Activated naive CD4-positive, alpha-beta T cell treated with anti-CD3 and anti-CD28 coated beads, Interleukin-2, amount 50 U/mL, for 16 hours (primary cell): ENCODE measurements around the gene PPHLN1.

Experiments used
- DNase-seq: peaks from one replicate; pipeline ENCODE4 v3.0.0-alpha.2; 2020

Gene PPHLN1

GRCh38 chr12:42484996-42485395, 159.0 kb downstream of the PPHLN1 start:
- DNase-seq = no peak

- DNase-seq = no peak
Measured at GRCh38 chr12:42485823-42486222, 159.9 kb downstream of the PPHLN1 start.

- no peak for DNase-seq
Measured at GRCh38 chr12:42486407-42486806, 160.4 kb downstream of the PPHLN1 start.

- DNase-seq = no peak
Measured at GRCh38 chr12:42490261-42490842, 164.4 kb downstream of the PPHLN1 start.
